CD4-positive, alpha-beta T cell treated with Interferon gamma for 1 hour (primary cell): ENCODE measurements around the gene PLPPR3.

Source experiments
- DNase-seq: peaks from one replicate; pipeline ENCODE4 v3.0.0-alpha.2; 2020

The PLPPR3 gene

DNA sequence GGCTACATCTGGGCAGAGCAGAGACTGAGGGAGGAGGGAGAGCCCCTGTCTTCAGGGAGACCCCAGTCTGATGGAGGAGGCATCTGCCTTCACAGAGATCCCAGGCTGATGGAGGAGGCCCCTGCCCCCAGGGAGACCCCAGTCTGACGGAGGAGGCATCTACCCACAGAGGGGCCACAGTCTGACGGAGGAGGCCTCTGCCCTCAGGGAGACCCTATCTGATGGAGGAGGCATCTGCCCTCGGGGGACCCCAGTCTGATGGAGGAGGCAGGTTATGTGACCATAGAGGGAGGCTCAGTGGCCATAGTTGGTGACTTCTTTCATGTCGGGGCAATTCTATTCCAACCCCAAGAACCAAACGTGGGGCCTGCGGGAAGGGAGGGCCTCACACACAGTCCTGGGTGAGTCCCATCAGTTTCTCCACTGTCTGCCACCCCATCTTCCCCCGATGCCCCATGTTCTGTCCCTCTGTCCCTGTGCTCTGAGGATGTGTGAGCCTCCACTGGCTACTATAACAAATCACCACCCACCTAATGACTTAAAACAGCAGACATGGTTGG, 56.5 kb downstream of the PLPPR3 start:
- DNase-seq = no peak

- no peak for DNase-seq
Measured at GRCh38 chr19:764301-764700, 57.5 kb downstream of the PLPPR3 start.

- no peak for DNase-seq
Measured at GRCh38 chr19:763869-764268, 57.9 kb downstream of the PLPPR3 start.

- DNase-seq = no peak
Measured at GRCh38 chr19:763181-763580, 58.6 kb downstream of the PLPPR3 start.
